ENCODE data around the gene ERBIN. TPM values are rescaled to one million over a fixed set of nuclear protein-coding genes. Genes with fewer than 3 reads are reported as not detected.
"Not testable (repeated sequence)": the region's sequence is repeated elsewhere in the genome, so short reads cannot be mapped to it uniquely, and the experiment has no call there.

The ERBIN gene
- polyA plus RNA-seq, 4 donors: 67.7 to 128 (median 109) TPM

DNA sequence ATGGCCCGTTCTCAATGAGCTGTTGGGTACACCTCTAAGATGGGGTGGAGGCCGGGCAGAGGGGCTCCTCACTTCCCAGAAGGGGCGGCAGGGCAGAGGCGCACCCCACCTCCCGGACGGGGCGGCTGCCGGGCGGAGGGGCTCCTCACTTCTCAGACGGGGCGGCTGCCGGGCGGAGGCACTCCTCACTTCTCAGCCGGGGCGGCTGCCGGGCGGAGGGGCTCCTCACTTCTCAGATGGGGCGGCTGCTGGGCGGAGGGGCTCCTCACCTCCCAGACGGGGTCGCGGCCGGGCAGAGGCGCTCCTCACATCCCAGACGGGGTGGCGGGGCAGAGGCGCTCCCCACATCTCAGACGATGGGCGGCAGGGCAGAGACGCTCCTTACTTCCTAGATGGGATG, 31.3 kb downstream of the ERBIN start:
- not testable (repeated sequence) for DNase-seq (ENCODE audit: low read depth in 4 of 4, low spot score in 3 of 4)

DNA sequence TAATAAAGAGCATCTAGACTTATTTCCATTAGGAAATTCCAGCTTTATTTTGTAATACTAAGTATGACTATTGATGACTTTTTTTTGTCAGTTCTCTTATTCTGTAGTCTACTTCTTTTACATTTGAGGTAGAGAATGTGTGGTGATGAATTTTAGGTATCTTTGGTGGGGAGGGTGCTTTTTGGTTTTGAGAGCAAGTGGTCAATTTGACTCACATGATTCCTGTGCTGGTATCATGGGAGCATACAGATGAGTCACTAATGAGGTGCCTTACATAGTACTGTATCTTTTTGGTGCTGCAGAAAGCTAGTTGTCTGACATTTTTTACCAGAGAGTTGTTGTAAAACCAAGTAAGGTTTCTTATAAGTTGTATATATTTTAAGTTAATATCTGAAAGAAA, 35.3 kb downstream of the ERBIN start:
- no peak for DNase-seq (ENCODE audit: low read depth in 4 of 4, low spot score in 3 of 4)

DNA sequence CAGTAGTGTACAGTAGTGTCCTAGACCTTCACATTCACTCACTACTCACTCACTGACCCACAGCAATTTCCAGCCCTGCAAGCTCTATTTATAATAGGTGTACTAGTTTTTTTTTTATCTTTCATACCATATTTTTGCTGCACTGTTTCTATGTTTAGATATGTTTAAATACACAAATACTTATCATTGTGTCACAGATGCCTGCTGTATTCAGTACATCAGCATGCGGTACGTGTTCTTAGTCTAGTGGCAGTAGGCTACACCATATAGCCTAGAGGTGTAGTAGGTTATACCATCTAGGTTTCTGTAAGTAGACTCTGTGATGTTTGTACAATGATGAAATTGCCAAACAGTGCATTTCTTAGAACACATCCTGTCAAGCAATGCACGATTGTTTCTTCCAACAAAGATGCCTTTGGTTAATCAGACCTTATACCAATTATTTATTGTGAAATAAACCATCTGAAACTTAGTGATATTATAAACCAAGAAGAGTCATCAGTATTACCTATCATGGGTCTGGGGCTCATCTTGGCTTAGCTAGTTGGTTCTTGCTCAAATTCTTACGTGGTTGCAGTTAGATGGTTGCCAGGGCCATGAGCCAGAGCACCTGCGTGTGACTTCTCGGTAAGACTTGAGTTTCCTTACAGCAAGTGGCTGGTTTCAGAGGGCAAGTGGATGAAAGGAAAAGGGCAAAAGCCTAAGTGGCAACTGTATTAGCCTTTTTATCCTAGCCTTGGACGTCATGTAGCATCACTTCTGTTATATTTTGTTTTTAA, 41.1 kb downstream of the ERBIN start:
- DNase-seq (ENCODE audit: low read depth in 4 of 4, low spot score in 3 of 4): no peak

DNA sequence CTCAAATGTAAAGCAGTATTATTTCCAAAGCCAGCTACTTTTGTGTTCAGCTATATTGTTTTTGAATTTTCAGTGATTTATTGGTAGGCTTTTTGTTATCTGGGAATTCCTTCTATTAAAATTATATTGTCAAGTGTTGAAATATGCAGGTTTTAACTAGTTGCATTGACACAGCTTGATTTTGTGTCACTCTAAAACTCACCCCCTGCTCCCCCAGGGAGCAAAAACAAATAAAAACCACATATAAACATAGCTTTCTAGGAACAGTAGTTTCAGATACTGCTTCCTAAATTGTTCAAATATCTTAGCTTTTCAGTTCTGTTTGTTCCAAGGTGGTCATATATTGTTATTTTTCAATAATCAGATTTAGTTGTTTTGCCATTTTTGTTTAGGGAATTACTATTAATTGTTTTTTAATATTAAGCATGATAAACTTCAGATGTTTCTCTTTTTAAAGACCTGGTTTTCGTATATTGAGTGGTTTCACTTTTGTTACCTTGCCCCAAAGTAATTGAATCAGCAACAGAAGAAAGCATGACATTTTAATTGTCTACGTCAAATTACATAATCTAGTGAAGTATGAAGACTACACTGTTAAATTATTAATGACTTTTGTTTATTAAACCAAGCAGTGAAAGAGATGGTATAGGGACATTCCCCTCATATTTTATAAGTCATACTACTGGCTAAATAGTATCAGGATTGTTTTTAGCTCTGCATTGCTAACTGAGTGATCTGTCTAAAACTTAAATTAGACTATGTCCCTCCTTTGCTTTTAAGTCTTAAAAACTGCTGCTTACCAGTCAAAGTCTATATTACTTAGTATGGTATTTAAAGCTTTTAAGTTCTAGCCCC, 43.4 kb downstream of the ERBIN start:
- DNase-seq (ENCODE audit: low read depth in 4 of 4, low spot score in 3 of 4): no peak

DNA sequence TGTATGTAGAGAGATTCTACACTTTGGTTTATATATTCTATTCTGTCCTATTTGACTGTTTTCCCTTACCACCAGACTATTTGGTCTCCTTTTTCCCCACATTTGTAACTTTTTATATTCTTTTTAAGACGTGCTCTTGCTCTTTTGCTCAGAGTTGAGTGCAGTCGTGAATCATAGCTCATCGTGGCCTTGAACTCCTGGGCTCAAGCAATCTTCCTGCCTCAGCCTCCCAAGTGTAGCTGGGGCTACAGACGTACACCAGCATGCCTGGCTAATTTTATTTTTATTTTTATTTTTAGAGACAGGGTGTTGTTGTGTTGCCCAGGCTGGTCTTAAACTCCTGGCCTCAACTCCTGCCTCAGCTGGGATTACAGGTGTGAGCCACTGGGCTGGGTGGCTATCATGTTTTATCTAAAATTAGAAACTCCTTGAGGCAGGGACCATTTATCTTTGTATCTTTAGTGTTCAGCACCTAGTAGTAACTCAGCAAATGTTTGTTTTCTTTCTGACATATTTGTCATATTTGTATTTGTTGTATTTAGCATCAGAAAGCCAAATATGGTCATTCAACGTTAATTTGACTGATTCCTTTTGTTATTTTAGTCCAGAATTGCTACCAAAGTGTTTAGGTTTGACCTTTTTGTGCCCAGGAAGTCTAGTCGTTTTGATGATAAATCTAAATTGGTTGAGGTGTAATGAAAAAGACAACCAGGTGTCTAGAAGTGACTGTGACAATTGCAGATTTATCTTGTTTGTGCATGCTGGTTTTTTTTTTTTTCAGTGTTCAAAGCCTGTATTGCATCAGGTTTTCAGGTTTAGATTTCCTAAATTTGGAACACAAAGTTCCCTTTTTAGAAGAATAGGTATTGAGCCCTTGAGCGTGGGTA, 44.3 kb downstream of the ERBIN start:
- no peak for DNase-seq (ENCODE audit: low read depth in 4 of 4, low spot score in 3 of 4)

DNA sequence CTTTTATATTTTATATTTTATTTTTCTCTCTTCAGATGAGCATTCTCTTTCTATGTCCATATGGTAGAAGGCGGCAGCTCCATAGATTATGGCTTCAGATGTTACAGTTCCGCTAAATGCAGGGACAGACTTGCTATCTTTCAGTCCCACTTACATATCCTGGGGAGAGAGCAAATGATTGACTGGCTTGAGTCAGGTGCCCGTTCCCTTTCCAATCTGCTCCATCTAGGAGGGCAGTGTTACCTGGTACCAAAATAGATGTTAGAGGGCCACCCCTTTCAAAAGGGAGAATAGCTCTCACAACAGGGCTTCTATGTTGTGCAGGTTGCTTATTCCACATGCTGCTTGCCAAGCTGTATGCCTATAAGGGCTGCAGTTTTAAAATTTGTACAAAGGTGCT, 45.3 kb downstream of the ERBIN start:
- DNase-seq (ENCODE audit: low read depth in 4 of 4, low spot score in 3 of 4): no peak

DNA sequence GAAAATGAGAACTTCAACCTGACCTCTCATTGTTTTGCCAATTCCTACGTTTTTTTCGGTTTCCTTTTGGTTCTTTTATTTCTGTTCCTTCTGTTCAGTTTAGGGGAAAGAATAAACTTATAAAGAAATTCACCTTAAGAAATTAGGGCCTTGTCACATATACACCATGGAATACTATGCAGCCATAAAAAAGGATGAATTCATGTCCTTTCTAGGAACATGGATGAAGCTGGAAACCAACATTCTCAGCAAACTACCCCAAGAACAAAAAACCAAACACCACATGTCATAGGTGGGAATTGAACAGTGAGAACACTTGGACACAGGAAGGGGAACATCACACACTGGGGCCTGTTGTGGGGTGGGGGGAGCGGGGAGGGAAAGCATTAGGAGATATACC, 46.5 kb downstream of the ERBIN start:
- DNase-seq (ENCODE audit: low read depth in 4 of 4, low spot score in 3 of 4): not testable (repeated sequence)

- DNase-seq (ENCODE audit: low read depth in 4 of 4, low spot score in 3 of 4): no peak
These were observed 51.9 kb downstream of the ERBIN start for GRCh38 chr5:65978251-65978650.

- no peak for DNase-seq (ENCODE audit: low read depth in 4 of 4, low spot score in 3 of 4)
These were observed 55.2 kb downstream of the ERBIN start for GRCh38 chr5:65981548-65981947.

GRCh38 chr5:65981969-65982619, 55.7 kb downstream of the ERBIN start:
- DNase-seq (ENCODE audit: low read depth in 4 of 4, low spot score in 3 of 4): no peak

GRCh38 chr5:65982635-65983034, 56.3 kb downstream of the ERBIN start:
- DNase-seq (ENCODE audit: low read depth in 4 of 4, low spot score in 3 of 4): no peak

- no peak for DNase-seq (ENCODE audit: low read depth in 4 of 4, low spot score in 3 of 4)
These were observed 57.9 kb downstream of the ERBIN start for GRCh38 chr5:65984098-65984885.

DNA sequence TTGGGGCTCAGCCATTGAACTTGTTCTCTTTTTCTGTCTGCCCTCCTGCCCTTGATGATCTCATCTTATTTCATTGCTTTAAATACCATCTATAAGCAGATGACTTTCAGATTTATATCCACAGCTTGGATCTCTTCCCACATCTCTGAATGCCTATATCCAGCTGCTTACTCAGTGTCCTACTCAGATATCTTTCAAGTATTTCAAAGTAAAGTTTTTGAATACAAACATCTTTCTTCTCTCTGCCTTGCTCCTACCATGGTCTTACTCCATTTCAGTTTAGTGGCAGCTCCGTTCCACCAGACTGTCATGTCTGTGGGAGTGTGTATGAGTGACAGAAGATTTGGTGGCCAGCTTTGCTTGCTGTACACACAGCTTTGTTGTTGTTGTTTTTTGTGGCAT, 59.7 kb downstream of the ERBIN start:
- peak in 3 of 4 donors; percentile 22 to 28 (median 22) for DNase-seq (ENCODE audit: low read depth in 4 of 4, low spot score in 3 of 4)

GRCh38 chr5:65986796-65987195, 60.4 kb downstream of the ERBIN start:
- peak in 1 of 4 donors; percentile 6 for DNase-seq (ENCODE audit: low read depth in 4 of 4, low spot score in 3 of 4)

DNA sequence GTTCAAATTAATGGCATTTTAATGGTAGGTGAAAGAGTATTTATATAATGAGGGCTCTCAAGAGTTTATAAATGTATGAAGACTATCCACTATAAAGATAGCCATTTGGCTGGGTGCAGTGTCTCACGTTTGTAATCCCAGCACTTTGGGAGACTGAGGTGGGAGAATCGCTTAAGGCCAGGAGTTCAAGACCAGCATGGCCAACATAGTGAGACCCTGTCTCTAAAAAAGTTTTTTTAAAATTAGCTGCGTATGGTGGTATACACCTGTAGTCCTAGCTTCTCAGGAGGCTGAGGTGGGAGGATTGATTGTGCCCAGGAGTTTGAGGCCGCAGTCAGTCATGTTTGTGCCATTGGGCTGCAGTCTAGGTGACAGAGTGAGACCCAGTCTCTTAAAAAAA, 61.6 kb downstream of the ERBIN start:
- no peak for DNase-seq (ENCODE audit: low read depth in 4 of 4, low spot score in 3 of 4)

GRCh38 chr5:65989158-65989557, 62.8 kb downstream of the ERBIN start:
- no peak for DNase-seq (ENCODE audit: low read depth in 4 of 4, low spot score in 3 of 4)

- no peak for DNase-seq (ENCODE audit: low read depth in 4 of 4, low spot score in 3 of 4)
These were observed 66.3 kb downstream of the ERBIN start for GRCh38 chr5:65992630-65993029.

GRCh38 chr5:65994117-65994786, 67.9 kb downstream of the ERBIN start:
- no peak for DNase-seq (ENCODE audit: low read depth in 4 of 4, low spot score in 3 of 4)

Measured in left renal pelvis (tissue), 4 donors.